GM19395 (cell line): ENCODE data around the gene TIMM17B.
"Not testable (repeated sequence)": the region's sequence is repeated elsewhere in the genome, so short reads cannot be mapped to it uniquely, and the experiment has no call there.

Experiments
- ATAC-seq: cut with Tn5 transposase; IDR thresholded peaks from one replicate; pipeline ENCODE4 v1.9.1; 2021; ENCODE audit warnings: mild to moderate bottlenecking, moderate library complexity; ENCODE audit not compliant: unreplicated experiment

Gene TIMM17B

GRCh38 chrX:48897157-48897624 is 377 bp downstream of the TIMM17B start:
- peak; percentile 23 for ATAC-seq

DNA sequence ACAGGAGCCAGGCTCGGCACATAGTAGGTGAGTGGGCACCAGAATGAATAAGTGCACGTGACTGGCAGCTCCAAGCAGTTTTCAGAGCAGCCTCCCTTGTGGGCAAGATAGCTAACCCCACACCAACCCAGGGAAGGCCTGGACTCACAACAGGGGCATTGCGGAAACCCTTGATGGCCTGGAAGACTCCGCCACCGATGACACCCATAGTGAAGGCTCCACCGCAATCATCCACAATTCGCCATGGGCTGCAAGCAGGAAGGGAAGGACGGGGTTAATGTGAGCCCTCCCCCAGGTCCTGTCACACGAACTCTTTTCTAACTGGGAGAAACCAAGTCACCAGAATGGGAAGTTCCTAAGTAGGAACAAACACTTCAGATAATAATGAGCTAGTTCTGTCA is 957 bp downstream of the TIMM17B start:
- no peak for ATAC-seq

- no peak for ATAC-seq
Measured at GRCh38 chrX:48894891-48895290, 2.7 kb downstream of the TIMM17B start.

GRCh38 chrX:48893556-48894348 is 3.8 kb downstream of the TIMM17B start:
- ATAC-seq: no peak

DNA sequence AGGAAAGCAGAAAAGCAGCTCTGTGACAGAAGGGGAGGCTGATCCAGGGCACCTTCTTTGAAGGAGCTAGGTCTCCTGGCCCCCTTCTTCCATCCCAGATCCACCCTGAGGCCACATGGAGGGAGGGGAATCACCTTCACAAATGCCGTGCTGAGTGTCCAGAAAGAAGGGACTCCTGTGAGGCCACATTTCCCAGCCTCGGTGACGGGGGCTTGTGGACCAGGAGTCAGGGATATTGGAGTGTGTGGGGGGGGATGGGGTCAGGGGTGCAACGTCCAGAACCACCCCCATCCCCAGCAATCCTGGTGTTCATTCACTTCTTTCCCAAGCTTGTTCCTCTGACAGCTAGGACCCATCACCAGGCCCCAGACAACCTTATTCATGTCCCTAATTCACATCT is 4.7 kb downstream of the TIMM17B start:
- ATAC-seq: no peak

DNA sequence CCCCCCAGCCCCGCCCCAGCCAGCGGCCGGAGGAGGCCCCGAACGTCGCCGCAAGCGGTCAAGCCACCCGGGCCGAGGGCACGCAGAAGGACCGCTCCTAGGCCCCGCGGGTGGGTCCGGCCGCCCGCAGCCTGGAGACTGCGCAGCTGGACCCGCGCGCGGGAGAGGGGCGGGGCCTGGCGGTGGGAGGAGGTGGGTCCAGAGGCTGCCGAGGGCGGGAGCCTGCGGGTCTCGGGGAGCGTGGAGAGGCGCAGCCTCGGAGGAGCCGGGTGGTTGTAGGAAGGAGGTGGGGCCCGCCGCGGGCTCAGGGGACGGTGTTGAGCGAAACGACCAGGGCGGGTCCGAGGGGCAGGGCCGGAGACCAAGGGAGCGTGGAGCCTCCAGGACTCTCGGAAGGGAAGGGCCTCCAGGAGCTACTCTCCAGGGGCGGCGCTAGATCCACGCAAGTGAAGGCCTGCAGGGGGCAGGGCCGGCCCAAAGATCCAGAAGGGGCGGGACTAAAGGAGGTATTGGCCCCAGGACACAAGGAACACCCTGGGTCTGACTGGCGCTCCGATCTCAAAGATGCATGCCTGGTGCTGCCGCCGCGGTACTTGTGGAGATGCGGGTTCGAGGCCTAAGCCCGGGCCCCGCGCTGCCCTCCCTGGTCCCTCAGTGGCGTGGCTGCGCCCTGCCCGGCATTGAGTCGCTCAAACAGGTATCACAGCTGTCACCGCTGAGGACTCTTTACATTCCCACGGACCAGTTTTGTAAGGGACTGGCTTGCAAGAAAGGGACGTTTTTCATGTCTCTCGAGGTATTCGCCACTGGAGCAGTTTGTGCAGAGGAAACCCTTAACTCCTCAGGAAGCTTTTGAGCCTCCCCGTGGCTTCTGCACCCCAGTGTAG is 5.9 kb downstream of the TIMM17B start:
- ATAC-seq: peak; percentile 79

GRCh38 chrX:48890934-48891401 is 6.6 kb downstream of the TIMM17B start:
- peak; percentile 47 for ATAC-seq

GRCh38 chrX:48890296-48890925 is 7.2 kb downstream of the TIMM17B start:
- no peak for ATAC-seq

DNA sequence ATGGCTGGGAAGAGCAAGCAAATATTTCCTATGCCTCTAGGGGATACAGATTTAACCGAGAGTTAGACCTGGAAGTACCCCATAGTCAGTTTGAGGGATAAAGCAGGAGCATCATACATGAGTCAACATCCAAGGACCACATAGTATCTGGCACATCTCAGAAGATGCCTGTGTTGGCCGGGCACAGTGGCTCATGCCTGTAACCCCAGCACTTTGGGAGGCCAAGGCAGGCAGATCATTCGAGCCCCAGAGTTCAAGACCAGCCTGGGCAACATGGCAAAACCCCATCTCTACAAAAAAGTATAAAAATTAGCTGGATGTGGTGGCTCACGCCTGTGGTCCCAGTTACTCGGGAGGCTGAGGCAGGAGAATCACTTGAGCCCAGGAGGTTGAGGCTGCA is 11.0 kb downstream of the TIMM17B start:
- not testable (repeated sequence) for ATAC-seq

- ATAC-seq: no peak
Measured at GRCh38 chrX:48883729-48884128, 13.8 kb downstream of the TIMM17B start.

DNA sequence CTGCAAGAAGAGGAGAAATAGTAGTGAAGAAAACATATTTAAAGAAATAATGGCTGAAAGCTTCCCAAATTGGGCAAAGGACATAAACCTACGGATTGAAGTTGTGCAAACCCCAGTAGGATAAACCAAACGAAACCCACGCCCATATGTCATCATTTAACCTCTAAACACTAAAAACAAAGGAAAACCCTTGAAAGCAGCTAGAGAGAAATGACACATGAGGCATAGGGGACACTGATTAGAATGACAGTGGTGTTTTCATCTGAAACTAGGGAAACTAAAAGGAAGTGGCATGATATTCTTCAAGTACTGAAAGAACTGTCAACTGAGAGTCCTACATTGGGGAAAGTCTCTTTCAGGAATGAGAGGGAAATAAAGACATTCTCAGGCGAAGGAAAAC is 20.6 kb downstream of the TIMM17B start:
- not testable (repeated sequence) for ATAC-seq

GRCh38 chrX:48872017-48872416 is 25.6 kb downstream of the TIMM17B start:
- ATAC-seq: not testable (repeated sequence)

- ATAC-seq: no peak
Measured at GRCh38 chrX:48864210-48864609, 33.4 kb downstream of the TIMM17B start.

DNA sequence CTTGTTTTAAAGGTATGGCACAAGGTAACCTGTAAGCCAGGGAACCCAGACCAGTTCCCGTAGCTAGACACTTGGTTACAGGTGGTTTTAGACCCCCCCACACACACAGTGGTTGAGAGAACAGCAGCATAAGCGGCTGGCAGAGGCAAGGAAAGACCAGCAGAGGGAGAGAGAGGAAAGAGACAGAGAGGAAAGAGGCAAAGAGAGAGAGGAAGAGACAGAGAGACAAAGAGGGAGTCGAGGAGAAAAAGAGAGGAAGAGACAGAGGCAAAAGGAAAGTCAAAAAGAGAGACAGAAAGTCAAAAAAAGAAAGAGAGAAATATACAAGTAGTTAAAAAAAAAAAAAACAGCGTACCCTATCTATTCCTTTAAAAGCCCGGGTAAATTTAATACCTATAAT is 42.7 kb downstream of the TIMM17B start:
- ATAC-seq: no peak

DNA sequence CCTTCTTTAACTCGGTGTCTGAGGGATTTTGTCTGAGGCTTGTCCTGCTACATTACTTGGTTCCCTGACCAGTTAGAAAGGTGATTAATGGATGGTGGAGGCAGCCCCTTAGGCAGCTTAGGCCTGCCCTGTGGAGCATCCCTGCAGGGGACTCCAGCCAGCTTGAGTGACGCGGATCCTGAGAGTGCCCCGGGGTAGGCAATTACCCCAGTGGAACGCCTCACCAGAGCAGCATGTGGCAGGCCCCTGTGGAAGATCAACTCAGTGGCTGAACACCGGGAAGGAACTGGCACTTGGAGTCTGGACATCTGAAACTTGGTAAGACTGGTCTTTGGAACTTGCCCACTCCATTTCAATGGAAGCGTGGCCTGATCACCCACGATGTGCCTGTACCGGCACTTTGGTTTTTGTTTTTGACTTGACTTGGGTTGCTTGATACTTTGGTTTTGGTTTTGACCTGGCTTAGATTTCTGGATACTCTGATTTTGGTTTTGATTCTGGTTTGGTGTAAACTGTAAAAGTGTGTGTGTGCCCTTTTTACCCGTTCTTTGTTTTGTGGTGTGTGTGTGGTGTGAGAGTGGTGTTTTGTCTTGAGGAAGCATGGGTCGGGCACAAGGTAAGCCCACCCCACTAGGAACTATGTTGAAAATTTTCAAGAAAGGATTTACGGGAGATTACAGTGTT is 43.3 kb downstream of the TIMM17B start:
- not testable (repeated sequence) for ATAC-seq

DNA sequence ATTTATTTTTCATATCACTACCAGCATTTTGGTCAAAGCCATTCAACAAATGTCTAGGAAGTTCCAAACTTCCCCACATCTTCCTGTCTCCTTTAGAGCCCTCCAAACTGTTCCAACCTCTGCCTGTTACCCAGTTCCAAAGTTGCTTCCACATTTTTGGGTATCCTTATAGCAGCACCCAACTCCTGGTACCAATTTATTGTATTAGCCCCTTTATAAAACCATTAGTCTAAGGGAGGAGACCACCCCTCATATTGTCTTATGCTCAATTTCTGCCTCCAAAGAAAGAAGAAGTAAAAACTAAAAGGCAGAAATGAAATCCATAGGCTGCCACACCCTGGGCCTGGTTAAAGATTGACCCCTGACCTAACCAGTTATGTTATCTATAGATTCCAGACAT is 44.1 kb downstream of the TIMM17B start:
- ATAC-seq: not testable (repeated sequence)

DNA sequence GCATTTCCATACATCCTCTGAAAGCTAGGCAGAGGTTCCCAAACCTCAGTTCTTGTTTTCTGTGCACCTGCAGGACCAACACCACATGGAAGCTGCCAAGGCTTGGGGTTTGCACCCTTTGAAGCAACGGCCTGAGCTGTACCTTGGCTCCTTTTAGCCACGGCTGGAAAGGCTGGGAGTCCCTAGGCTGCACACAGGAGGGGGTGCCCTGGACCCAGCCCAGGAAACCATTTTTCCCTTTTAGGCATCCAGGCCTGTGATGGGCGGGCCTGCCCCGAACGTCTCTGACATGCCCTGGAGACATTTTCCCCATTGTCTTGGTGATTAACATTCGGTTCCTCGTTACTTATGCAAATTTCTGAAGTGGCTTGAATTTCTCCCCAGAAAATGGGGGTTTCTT is 44.7 kb downstream of the TIMM17B start:
- no peak for ATAC-seq

GRCh38 chrX:48848847-48849246 is 48.7 kb downstream of the TIMM17B start:
- ATAC-seq: no peak
